CD8-positive, alpha-beta memory T cell (primary cell): ENCODE data around the gene LDLRAD2. TPM values are rescaled to one million over a fixed set of nuclear protein-coding genes. Genes with fewer than 3 reads are reported as not detected.
"Not testable (repeated sequence)": the region's sequence is repeated elsewhere in the genome, so short reads cannot be mapped to it uniquely, and the experiment has no call there.

Experiments used
- CTCF ChIA-PET: fragments of 350-600 bp; sonication (Branson Sonifier 250); formaldehyde crosslinking; loops from one replicate; lab custom pipeline; 2021; ENCODE audit warnings: antibody characterized with exemption; lab: Charles Lee
- POLR2A ChIA-PET: fragments of 350-600 bp; sonication (Branson Sonifier 250); formaldehyde crosslinking; loops from one replicate; lab custom pipeline; 2021; ENCODE audit warnings: antibody characterized with exemption; lab: Charles Lee
- DNase-seq, 5 donors: peaks; one replicate each; pipeline versions ENCODE4 v3.0.0 to v3.0.0-alpha.2; 2020 to 2022; ENCODE audit warnings: mixed read lengths in 1 of 5
- H3K27ac ChIP-seq: one replicate; pipeline ENCODE4 v1.7.0; 2013; ENCODE audit warnings: low read depth, mild to moderate bottlenecking, low read length, moderate library complexity
- H3K27me3 ChIP-seq: 2 replicates; pipeline ENCODE4 v1.7.0; 2013; ENCODE audit warnings: low read length, mild to moderate bottlenecking; ENCODE audit not compliant: insufficient read depth, poor library complexity, severe bottlenecking
- H3K36me3 ChIP-seq: 2 replicates; pipeline ENCODE4 v1.7.0; 2013; ENCODE audit warnings: mild to moderate bottlenecking, low read length, moderate library complexity; ENCODE audit not compliant: insufficient read depth
- H3K4me1 ChIP-seq: 2 replicates; pipeline ENCODE4 v1.7.0; 2013; ENCODE audit warnings: mild to moderate bottlenecking, low read length, moderate library complexity; ENCODE audit not compliant: insufficient read depth
- H3K4me3 ChIP-seq: 2 replicates; pipeline ENCODE4 v1.7.0; 2013; ENCODE audit warnings: mild to moderate bottlenecking, low read length
- H3K9me3 ChIP-seq: 2 replicates; pipeline ENCODE4 v1.7.0; 2013; ENCODE audit warnings: mild to moderate bottlenecking, low read length
- H3K27ac Mint-ChIP-seq, 8 donors: one replicate each; pipeline ENCODE4 v1.8.0; 2020 to 2021; ENCODE audit warnings: mixed read lengths in 8 of 8, mild to moderate bottlenecking in 6 of 8, inconsistent platforms in 3 of 8, moderate library complexity in 3 of 8
- H3K27me3 Mint-ChIP-seq, 2 donors: one replicate each; pipeline ENCODE4 v1.8.0; 2020 to 2021; ENCODE audit warnings: mixed read lengths in 2 of 2, mild to moderate bottlenecking in 1 of 2, moderate library complexity in 1 of 2
- H3K36me3 Mint-ChIP-seq, 3 donors: one replicate each; pipeline ENCODE4 v1.8.0; 2020 to 2021; ENCODE audit warnings: mixed read lengths in 3 of 3, inconsistent platforms in 1 of 3, mild to moderate bottlenecking in 1 of 3
- H3K4me1 Mint-ChIP-seq, 3 donors: one replicate each; pipeline ENCODE4 v1.8.0; 2020 to 2021; ENCODE audit warnings: mixed read lengths in 3 of 3, inconsistent platforms in 1 of 3, mild to moderate bottlenecking in 1 of 3
- H3K4me3 Mint-ChIP-seq, 7 donors: one replicate each; pipeline ENCODE4 v1.8.0; 2020 to 2021; ENCODE audit warnings: mixed read lengths in 7 of 7, mild to moderate bottlenecking in 6 of 7, moderate library complexity in 4 of 7, inconsistent platforms in 2 of 7
- H3K9me3 Mint-ChIP-seq, 5 donors: one replicate each; pipeline ENCODE4 v1.8.0; 2020 to 2022; ENCODE audit warnings: mixed read lengths in 5 of 5, mild to moderate bottlenecking in 3 of 5, moderate library complexity in 2 of 5, inconsistent platforms in 1 of 5
- polyA plus RNA-seq: library from polyadenylated mRNA; unstranded; fragments of 300-500 nt; fragmentation: Illumina TruSeq; gene quantifications from one replicate; pipeline ENCODE4 v1.2.3, GENCODE V29; 2021
- total RNA-seq, 2 experiments: library from RNA; stranded (reverse); gene quantifications; one replicate each; pipeline ENCODE4 v1.2.3, GENCODE V29; 2021

The LDLRAD2 gene
- total and polyA plus RNA-seq, 3 experiments from 2014 or later: not detected

- ChIA-PET CTCF (no interaction called here), POLR2A (no interaction called here)
- Mint-ChIP-seq H3K4me1 (peaks cover 0 to 4% (median 2%) of the 10 kb centered on the region in 3 donors), H3K9me3 (no peaks in the 10 kb centered on the region), H3K4me3 (no peak overlapping the region), H3K36me3 (no peaks in the 10 kb centered on the region), H3K27me3 (peaks cover 2 to 3% of the 10 kb centered on the region in 2 donors), H3K27ac (no peak overlapping the region)
- Histone ChIP-seq H3K4me1 (no peaks in the 10 kb centered on the region), H3K4me3 (no peak overlapping the region), H3K27me3 (no peaks in the 10 kb centered on the region), H3K36me3 (no peaks in the 10 kb centered on the region), H3K27ac (no peak overlapping the region), H3K9me3 (no peaks in the 10 kb centered on the region)
- DNase-seq: no peak
These were observed 10.3 kb downstream of the LDLRAD2 start for GRCh38 chr1:21822349-21822748.

GRCh38 chr1:21823206-21823979 is 11.3 kb downstream of the LDLRAD2 start:
- ChIA-PET POLR2A (no interaction called here), CTCF (no interaction called here)
- H3K4me1 ChIP-seq: no peaks in the 10 kb centered on the region
- H3K27me3 ChIP-seq: no peaks in the 10 kb centered on the region
- DNase-seq: no peak
- H3K36me3 ChIP-seq: no peaks in the 10 kb centered on the region
- H3K36me3 Mint-ChIP-seq: no peaks in the 10 kb centered on the region
- no peaks in the 10 kb centered on the region for H3K9me3 Mint-ChIP-seq
- H3K4me3 ChIP-seq: no peak overlapping the region
- H3K4me3 Mint-ChIP-seq: no peak overlapping the region
- no peaks in the 10 kb centered on the region for H3K9me3 ChIP-seq
- peaks cover 4 to 6% of the 10 kb centered on the region in 2 donors for H3K27me3 Mint-ChIP-seq
- peaks cover 0 to 3% (median 2%) of the 10 kb centered on the region in 3 donors for H3K4me1 Mint-ChIP-seq
- no peak overlapping the region for H3K27ac Mint-ChIP-seq
- no peak overlapping the region for H3K27ac ChIP-seq

- Histone ChIP-seq H3K4me1 (no peaks in the 10 kb centered on the region), H3K27me3 (no peaks in the 10 kb centered on the region), H3K4me3 (no peak overlapping the region), H3K36me3 (no peaks in the 10 kb centered on the region), H3K9me3 (no peaks in the 10 kb centered on the region), H3K27ac (no peak overlapping the region)
- Mint-ChIP-seq H3K27me3 (peaks cover 4 to 6% of the 10 kb centered on the region in 2 donors), H3K36me3 (no peaks in the 10 kb centered on the region), H3K4me3 (no peak overlapping the region), H3K27ac (no peak overlapping the region), H3K9me3 (no peaks in the 10 kb centered on the region), H3K4me1 (no peaks in the 10 kb centered on the region)
- POLR2A ChIA-PET: no interaction called here
- CTCF ChIA-PET: no interaction called here
- DNase-seq: no peak
These were observed 12.1 kb downstream of the LDLRAD2 start for GRCh38 chr1:21823980-21824702.

- peaks cover 2 to 6% of the 10 kb centered on the region in 2 donors for H3K27me3 Mint-ChIP-seq
- H3K36me3 Mint-ChIP-seq: no peaks in the 10 kb centered on the region
- H3K4me3 ChIP-seq: no peak overlapping the region
- H3K27me3 ChIP-seq: no peaks in the 10 kb centered on the region
- no peak overlapping the region for H3K27ac ChIP-seq
- no peak overlapping the region for H3K27ac Mint-ChIP-seq
- H3K4me3 Mint-ChIP-seq: no peak overlapping the region
- no peaks in the 10 kb centered on the region for H3K4me1 Mint-ChIP-seq
- CTCF ChIA-PET: no interaction called here
- H3K9me3 Mint-ChIP-seq: no peaks in the 10 kb centered on the region
- no peaks in the 10 kb centered on the region for H3K9me3 ChIP-seq
- POLR2A ChIA-PET: no interaction called here
- no peak for DNase-seq
- no peaks in the 10 kb centered on the region for H3K36me3 ChIP-seq
- H3K4me1 ChIP-seq: no peaks in the 10 kb centered on the region
These were observed 12.9 kb downstream of the LDLRAD2 start for GRCh38 chr1:21824926-21825325.

- H3K9me3 Mint-ChIP-seq: no peaks in the 10 kb centered on the region
- no peaks in the 10 kb centered on the region for H3K36me3 Mint-ChIP-seq
- no peak overlapping the region for H3K4me3 Mint-ChIP-seq
- H3K27me3 ChIP-seq: no peaks in the 10 kb centered on the region
- no peak overlapping the region for H3K27ac Mint-ChIP-seq
- DNase-seq: no peak
- H3K27ac ChIP-seq: no peak overlapping the region
- no peaks in the 10 kb centered on the region for H3K9me3 ChIP-seq
- no peak overlapping the region for H3K4me3 ChIP-seq
- ChIA-PET CTCF (no interaction called here), POLR2A (no interaction called here)
- no peaks in the 10 kb centered on the region for H3K4me1 ChIP-seq
- no peaks in the 10 kb centered on the region for H3K36me3 ChIP-seq
- no peaks in the 10 kb centered on the region for H3K4me1 Mint-ChIP-seq
- H3K27me3 Mint-ChIP-seq: peaks cover 4 to 6% of the 10 kb centered on the region in 2 donors
These were observed 13.3 kb downstream of the LDLRAD2 start for GRCh38 chr1:21825393-21825792.

- H3K4me3 Mint-ChIP-seq, H3K4me1 ChIP-seq, DNase-seq, H3K27me3 ChIP-seq, H3K27ac ChIP-seq, H3K36me3 ChIP-seq, H3K36me3 Mint-ChIP-seq, POLR2A ChIA-PET, H3K9me3 ChIP-seq, CTCF ChIA-PET, H3K4me1 Mint-ChIP-seq, H3K27me3 Mint-ChIP-seq, H3K4me3 ChIP-seq, H3K27ac Mint-ChIP-seq, H3K9me3 Mint-ChIP-seq: not testable (repeated sequence)
These were observed 14.6 kb downstream of the LDLRAD2 start for GRCh38 chr1:21826694-21827093.

- no peak for DNase-seq
- Histone ChIP-seq H3K27me3 (no peaks in the 10 kb centered on the region), H3K36me3 (no peaks in the 10 kb centered on the region), H3K9me3 (no peaks in the 10 kb centered on the region), H3K4me1 (no peaks in the 10 kb centered on the region), H3K4me3 (no peak overlapping the region), H3K27ac (no peak overlapping the region)
- Mint-ChIP-seq H3K4me1 (no peaks in the 10 kb centered on the region), H3K27ac (no peak overlapping the region), H3K9me3 (no peaks in the 10 kb centered on the region), H3K36me3 (peaks cover 0 to 4% (median 0%) of the 10 kb centered on the region in 3 donors), H3K27me3 (peaks cover 4 to 6% of the 10 kb centered on the region in 2 donors), H3K4me3 (no peak overlapping the region)
- CTCF ChIA-PET: no interaction called here
- POLR2A ChIA-PET: no interaction called here
These were observed 15.1 kb downstream of the LDLRAD2 start for GRCh38 chr1:21827141-21827679.

- H3K9me3 ChIP-seq: no peaks in the 10 kb centered on the region
- Mint-ChIP-seq H3K4me1 (no peaks in the 10 kb centered on the region), H3K27me3 (peaks cover 6% of the 10 kb centered on the region in 2 donors), H3K4me3 (no peak overlapping the region), H3K9me3 (peaks cover 0 to 4% (median 3%) of the 10 kb centered on the region in 5 donors), H3K36me3 (peaks cover 0 to 4% (median 0%) of the 10 kb centered on the region in 3 donors), H3K27ac (no peak overlapping the region)
- H3K36me3 ChIP-seq: no peaks in the 10 kb centered on the region
- H3K27ac ChIP-seq: no peak overlapping the region
- no peaks in the 10 kb centered on the region for H3K27me3 ChIP-seq
- no peak for DNase-seq
- no peak overlapping the region for H3K4me3 ChIP-seq
- no peaks in the 10 kb centered on the region for H3K4me1 ChIP-seq
- ChIA-PET POLR2A (no interaction called here), CTCF (no interaction called here)
These were observed 16.0 kb downstream of the LDLRAD2 start for GRCh38 chr1:21828075-21828474.
